CD14-positive monocyte (primary cell): ENCODE results near the gene USO1. TPM values are rescaled to one million over a fixed set of nuclear protein-coding genes. Genes with fewer than 3 reads are reported as not detected.
"Not testable (repeated sequence)": the region's sequence is repeated elsewhere in the genome, so short reads cannot be mapped to it uniquely, and the experiment has no call there.

Source experiments
- DNase-seq, 3 donors: peaks; one replicate each; pipeline ENCODE4 v3.0.0-alpha.2; 2011 to 2022
- H2AFZ ChIP-seq: 2 replicates; pipeline ENCODE4 v1.6.0; 2012; ENCODE audit warnings: mild to moderate bottlenecking, low read depth, low read length, inconsistent platforms; ENCODE audit not compliant: insufficient read depth, poor library complexity, severe bottlenecking
- H3K27ac ChIP-seq, 2 donors: 1 replicate in 1 of 2; 2 replicates in 1 of 2; pipeline ENCODE4 v1.5.1; 2012 to 2013; ENCODE audit warnings: low read length in 2 of 2, control low read depth in 1 of 2, inconsistent platforms in 1 of 2, low read depth in 1 of 2, mild to moderate bottlenecking in 1 of 2
- H3K27me3 ChIP-seq, 2 donors: one replicate each; pipeline versions ENCODE4 v1.6.0 to v1.6.1; 2011 to 2013; ENCODE audit warnings: low read length in 2 of 2; ENCODE audit not compliant: control insufficient read depth in 2 of 2, insufficient read depth in 2 of 2
- H3K36me3 ChIP-seq, 2 donors: replicated peaks in 1 of 2; 1 replicate in 1 of 2; 2 replicates in 1 of 2; pipeline versions ENCODE4 v1.5.1 to v1.6.1; 2012 to 2013; ENCODE audit warnings: low read length in 2 of 2, control low read depth in 1 of 2, inconsistent platforms in 1 of 2, mild to moderate bottlenecking in 1 of 2; ENCODE audit not compliant: insufficient read depth in 2 of 2, control insufficient read depth in 1 of 2
- H3K4me1 ChIP-seq, 2 donors: 1 replicate in 1 of 2; 2 replicates in 1 of 2; pipeline versions ENCODE4 v1.5.1 to v1.6.1; 2012 to 2013; ENCODE audit warnings: low read length in 2 of 2, control low read depth in 1 of 2, inconsistent platforms in 1 of 2, mild to moderate bottlenecking in 1 of 2, moderate library complexity in 1 of 2; ENCODE audit not compliant: insufficient read depth in 2 of 2, control insufficient read depth in 1 of 2
- H3K4me2 ChIP-seq: replicated peaks from 2 replicates; pipeline ENCODE3; 2012; ENCODE audit warnings: low read length, moderate library complexity, mild to moderate bottlenecking; ENCODE audit not compliant: poor library complexity, severe bottlenecking; ENCODE audit errors: extremely low read depth
- H3K4me3 ChIP-seq, 3 experiments: fragments of 200-600 bp in 1 of 3; sonication (generic) in 1 of 3; replicated peaks in 1 of 3; 1 replicate in 2 of 3; 2 replicates in 1 of 3; pipeline ENCODE4 v1.5.1; 2011 to 2013; ENCODE audit warnings: low read length in 3 of 3, mild to moderate bottlenecking in 3 of 3, control low read depth in 2 of 3, low read depth in 2 of 3, inconsistent platforms in 1 of 3, moderate library complexity in 1 of 3
- H3K79me2 ChIP-seq: 2 replicates; pipeline ENCODE4 v1.6.0; 2012; ENCODE audit warnings: mild to moderate bottlenecking, control low read depth, inconsistent platforms, low read length, moderate library complexity; ENCODE audit not compliant: insufficient read depth
- H3K9ac ChIP-seq: 2 replicates; pipeline ENCODE4 v1.6.0; 2017; ENCODE audit warnings: low read length, mild to moderate bottlenecking; ENCODE audit not compliant: insufficient read depth, poor library complexity, severe bottlenecking
- H3K9me3 ChIP-seq, 2 donors: replicated peaks in 1 of 2; 1 replicate in 1 of 2; 2 replicates in 1 of 2; pipeline versions ENCODE4 v1.5.1 to v1.6.1; 2012 to 2013; ENCODE audit warnings: low read length in 2 of 2, control low read depth in 1 of 2; ENCODE audit not compliant: control insufficient read depth in 1 of 2, insufficient read depth in 1 of 2
- H4K20me1 ChIP-seq: 2 replicates; pipeline ENCODE4 v1.6.0; 2012; ENCODE audit warnings: mild to moderate bottlenecking, low read length, control low read depth, moderate library complexity; ENCODE audit not compliant: insufficient read depth
- H3K27ac Mint-ChIP-seq, 7 donors: one replicate each; pipeline ENCODE4 v1.8.0; 2020; ENCODE audit warnings: mild to moderate bottlenecking in 7 of 7, mixed read lengths in 7 of 7, moderate library complexity in 6 of 7, inconsistent platforms in 2 of 7
- H3K27me3 Mint-ChIP-seq, 3 donors: one replicate each; pipeline ENCODE4 v1.8.0; 2021 to 2022; ENCODE audit warnings: low read depth in 3 of 3, mild to moderate bottlenecking in 3 of 3, mixed read lengths in 3 of 3, moderate library complexity in 3 of 3, inconsistent platforms in 1 of 3
- H3K36me3 Mint-ChIP-seq, 2 donors: one replicate each; pipeline ENCODE4 v1.8.0; 2020; ENCODE audit warnings: mixed read lengths in 2 of 2, inconsistent platforms in 1 of 2, mild to moderate bottlenecking in 1 of 2
- H3K4me1 Mint-ChIP-seq: one replicate; pipeline ENCODE4 v1.8.0; 2020; ENCODE audit warnings: mild to moderate bottlenecking, mixed read lengths
- H3K4me3 Mint-ChIP-seq, 2 donors: one replicate each; pipeline ENCODE4 v1.8.0; 2020; ENCODE audit warnings: mild to moderate bottlenecking in 2 of 2, mixed read lengths in 2 of 2, moderate library complexity in 1 of 2
- H3K9me3 Mint-ChIP-seq, 7 donors: one replicate each; pipeline ENCODE4 v1.8.0; 2020 to 2022; ENCODE audit warnings: mixed read lengths in 7 of 7, mild to moderate bottlenecking in 6 of 7, moderate library complexity in 6 of 7, inconsistent platforms in 2 of 7
- CTCF ChIP-seq: fragments of 200-600 bp; IDR thresholded peaks from one replicate; pipeline ENCODE4 v1.8.0; 2022; ENCODE audit warnings: antibody characterized with exemption, mild to moderate bottlenecking
- WGBS: methylation state at CpG from one replicate; pipeline ENCODE4 v1.1.5; 2013; ENCODE audit warnings: missing lambda C conversion rate; ENCODE audit not compliant: insufficient coverage; 5-methylcytosine and 5-hydroxymethylcytosine counted together
- intact Hi-C, 2 donors: fragments of 100-400 bp; cut with micrococcal nuclease; formaldehyde crosslinking; loops; one replicate each; pipeline versions ENCODE4 v1.15.0 to v1.15.1; 2023
- polyA plus RNA-seq, 3 donors: library from polyadenylated mRNA; depleted of rRNA in 1 of 3; unstranded in 2 of 3; stranded (reverse) in 1 of 3; fragments of 300-500 nt in 2 of 3; fragments of >200 nt in 1 of 3; fragmentation: Illumina TruSeq in 2 of 3; gene quantifications; 1 replicate in 2 of 3; 2 replicates in 1 of 3; pipeline ENCODE4 v1.2.3, GENCODE V29; 2012 to 2021

Gene USO1
- polyA plus RNA-seq, 3 donors: 15.4 to 26.9 (median 17.5) TPM

- H3K4me1 ChIP-seq: no peaks in the 10 kb centered on the region
- no peaks in the 10 kb centered on the region for H3K79me2 ChIP-seq
- H3K27ac ChIP-seq: no peak overlapping the region
- no peaks in the 10 kb centered on the region for H3K27me3 ChIP-seq
- no peaks in the 10 kb centered on the region for H3K9me3 ChIP-seq
- H3K4me1 Mint-ChIP-seq: no peaks in the 10 kb centered on the region
- H3K27ac Mint-ChIP-seq: no peak overlapping the region
- intact Hi-C loops: no loop called here
- no CpG with 5 or more reads among the region's 2 CpGs for WGBS
- no peak overlapping the region for H3K4me2 ChIP-seq
- no peak overlapping the region for H2AFZ ChIP-seq
- no peak for TF ChIP-seq CTCF
- no peak overlapping the region for H3K9ac ChIP-seq
- DNase-seq: no peak
- peaks cover 2 to 12% (median 5%) of the 10 kb centered on the region in 7 donors for H3K9me3 Mint-ChIP-seq
- no peak overlapping the region for H3K4me3 Mint-ChIP-seq
- H4K20me1 ChIP-seq: no peaks in the 10 kb centered on the region
- no peak overlapping the region for H3K4me3 ChIP-seq
- peaks cover 0 to 3% of the 10 kb centered on the region in 2 donors for H3K36me3 Mint-ChIP-seq
- H3K36me3 ChIP-seq: no peaks in the 10 kb centered on the region
- peaks cover 0 to under 1% (median 0%) of the 10 kb centered on the region in 3 donors for H3K27me3 Mint-ChIP-seq
These were observed 38.7 kb upstream of the USO1 start for GRCh38 chr4:75685546-75686189.

GRCh38 chr4:75686346-75686745, 38.0 kb upstream of the USO1 start:
- Mint-ChIP-seq H3K27ac (no peak overlapping the region), H3K27me3 (peaks cover 0 to 2% (median 0%) of the 10 kb centered on the region in 3 donors), H3K4me1 (no peaks in the 10 kb centered on the region), H3K36me3 (peaks cover 0 to 3% of the 10 kb centered on the region in 2 donors), H3K9me3 (peaks cover 2 to 12% (median 5%) of the 10 kb centered on the region in 7 donors), H3K4me3 (no peak overlapping the region)
- Histone ChIP-seq H3K27me3 (no peaks in the 10 kb centered on the region), H3K9me3 (no peaks in the 10 kb centered on the region), H4K20me1 (no peaks in the 10 kb centered on the region), H3K27ac (no peak overlapping the region), H3K4me2 (no peak overlapping the region), H3K79me2 (no peaks in the 10 kb centered on the region), H2AFZ (no peak overlapping the region), H3K36me3 (no peaks in the 10 kb centered on the region), H3K4me1 (no peaks in the 10 kb centered on the region), H3K4me3 (no peak overlapping the region), H3K9ac (no peak overlapping the region)
- TF ChIP-seq CTCF: no peak
- intact Hi-C loops: no loop called here
- DNase-seq: no peak
- no CpG with 5 or more reads among the region's 3 CpGs for whole genome bisulfite sequencing

- H3K4me3 Mint-ChIP-seq, H3K36me3 Mint-ChIP-seq, H3K27ac ChIP-seq, H3K4me1 ChIP-seq, H3K27me3 ChIP-seq, H3K9ac ChIP-seq, H3K4me1 Mint-ChIP-seq, intact Hi-C loops, H3K27ac Mint-ChIP-seq, H4K20me1 ChIP-seq, H3K9me3 ChIP-seq, H3K36me3 ChIP-seq, DNase-seq, H2AFZ ChIP-seq, H3K4me2 ChIP-seq, H3K4me3 ChIP-seq, H3K27me3 Mint-ChIP-seq, H3K79me2 ChIP-seq: not testable (repeated sequence)
- WGBS: no CpG with 5 or more reads among the region's 1 CpG
- H3K9me3 Mint-ChIP-seq: peaks cover 2 to 12% (median 5%) of the 10 kb centered on the region in 7 donors
These were observed 37.3 kb upstream of the USO1 start for GRCh38 chr4:75687125-75687524.
